Tibial nerve (tissue), 4 donors: ENCODE measurements around the gene UNKL.

ENCODE experiments used
- EP300 ChIP-seq, 2 donors: sonication (generic); formaldehyde crosslinking; IDR thresholded peaks; one replicate each; pipeline ENCODE4 v1.6.1; 2017; ENCODE audit warnings: antibody characterized with exemption in 2 of 2, mild to moderate bottlenecking in 1 of 2
- POLR2A ChIP-seq, 2 donors: fragments of 450-650 bp; IDR thresholded peaks; one replicate each; pipeline ENCODE4 v1.6.1; 2017; ENCODE audit warnings: antibody characterized with exemption in 2 of 2, mild to moderate bottlenecking in 2 of 2, moderate library complexity in 2 of 2
- TF ChIP-seq, protein P1 (sequence below), 5 experiments: fragments of 200-600 bp in 3 of 5; fragments of 450-650 bp in 2 of 5; sonication (generic) in 3 of 5; IDR thresholded peaks; one replicate each; pipeline ENCODE4 v1.5.1; 2016 to 2019; ENCODE audit warnings: antibody characterized with exemption in 5 of 5, mild to moderate bottlenecking in 3 of 5, moderate library complexity in 2 of 5

DNA sequence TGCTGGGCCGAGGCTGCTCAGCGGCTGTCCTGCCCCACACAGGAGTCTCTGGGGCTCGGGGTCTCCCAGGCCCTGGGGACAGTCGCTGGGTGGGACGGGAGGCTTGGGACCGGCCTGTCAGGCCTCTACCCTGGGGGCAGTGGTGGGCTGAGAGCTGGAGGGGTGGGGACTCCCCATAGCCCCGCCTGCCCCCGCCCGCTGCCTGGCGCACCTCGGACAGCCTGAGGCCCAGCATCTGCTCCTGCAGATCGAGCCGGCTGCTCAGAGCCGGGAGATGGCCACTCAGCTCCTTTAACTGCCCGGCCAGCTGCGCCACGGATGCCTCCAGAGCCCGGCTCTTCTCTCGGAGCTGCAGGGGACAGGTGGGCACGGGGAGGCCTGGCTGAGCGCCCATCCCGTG, 23.1 kb upstream of the UNKL start:
- TF ChIP-seq, protein P1, sequence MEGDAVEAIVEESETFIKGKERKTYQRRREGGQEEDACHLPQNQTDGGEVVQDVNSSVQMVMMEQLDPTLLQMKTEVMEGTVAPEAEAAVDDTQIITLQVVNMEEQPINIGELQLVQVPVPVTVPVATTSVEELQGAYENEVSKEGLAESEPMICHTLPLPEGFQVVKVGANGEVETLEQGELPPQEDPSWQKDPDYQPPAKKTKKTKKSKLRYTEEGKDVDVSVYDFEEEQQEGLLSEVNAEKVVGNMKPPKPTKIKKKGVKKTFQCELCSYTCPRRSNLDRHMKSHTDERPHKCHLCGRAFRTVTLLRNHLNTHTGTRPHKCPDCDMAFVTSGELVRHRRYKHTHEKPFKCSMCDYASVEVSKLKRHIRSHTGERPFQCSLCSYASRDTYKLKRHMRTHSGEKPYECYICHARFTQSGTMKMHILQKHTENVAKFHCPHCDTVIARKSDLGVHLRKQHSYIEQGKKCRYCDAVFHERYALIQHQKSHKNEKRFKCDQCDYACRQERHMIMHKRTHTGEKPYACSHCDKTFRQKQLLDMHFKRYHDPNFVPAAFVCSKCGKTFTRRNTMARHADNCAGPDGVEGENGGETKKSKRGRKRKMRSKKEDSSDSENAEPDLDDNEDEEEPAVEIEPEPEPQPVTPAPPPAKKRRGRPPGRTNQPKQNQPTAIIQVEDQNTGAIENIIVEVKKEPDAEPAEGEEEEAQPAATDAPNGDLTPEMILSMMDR (IDR thresholded peaks at IDR 0.05) = no peak
- TF ChIP-seq EP300 (IDR thresholded peaks at IDR 0.05) = no peak
- no peak for TF ChIP-seq POLR2A (IDR thresholded peaks at IDR 0.05)
